NB4 (cell line): ENCODE data around the gene ZAP70.

Experiments
- DNase-seq: peaks from one replicate; pipeline ENCODE4 v3.0.0; 2010; ENCODE audit warnings: low read depth
- H3K4me3 ChIP-seq: one replicate; pipeline ENCODE4 v1.5.1; 2011; ENCODE audit warnings: mild to moderate bottlenecking, low read depth, low read length, moderate library complexity
- MYC ChIP-seq: IDR thresholded peaks from 2 replicates; pipeline ENCODE4 v1.6.1; 2011; ENCODE audit warnings: low read depth, low read length
- POLR2A ChIP-seq: IDR thresholded peaks from 2 replicates; pipeline ENCODE4 v1.6.1; 2011; ENCODE audit warnings: mild to moderate bottlenecking; ENCODE audit not compliant: insufficient read length; ENCODE audit errors: extremely low read depth
- TF ChIP-seq, protein P1 (sequence below): IDR thresholded peaks from 2 replicates; pipeline ENCODE4 v1.6.1; 2011; ENCODE audit warnings: low read depth, low read length
- TF ChIP-seq, protein P2 (sequence below): IDR thresholded peaks from one replicate; pipeline ENCODE4 v1.5.1; 2012; ENCODE audit warnings: low read depth, low read length

Gene ZAP70

DNA sequence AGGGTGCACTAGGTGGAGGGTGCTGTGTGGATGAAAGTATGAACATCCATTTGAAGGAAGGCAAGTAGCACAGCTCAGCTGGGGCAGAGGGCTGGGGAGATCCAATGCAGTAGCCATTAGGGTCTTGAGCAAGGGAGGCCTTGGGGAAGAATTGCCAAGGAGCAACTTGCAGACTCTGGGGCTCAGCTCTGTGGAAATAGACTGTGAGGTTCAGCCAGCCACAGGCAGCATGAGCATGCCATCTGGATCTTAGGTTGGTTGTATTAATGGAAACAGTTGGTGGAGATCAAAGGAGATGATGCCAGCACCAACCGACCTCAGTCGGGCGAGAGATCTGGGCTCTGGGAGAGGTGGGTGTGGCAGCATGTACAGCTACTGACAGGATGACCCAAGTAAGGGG is 5.6 kb downstream of the ZAP70 start:
- peak; percentile 61 for DNase-seq
- TF ChIP-seq, protein P1, sequence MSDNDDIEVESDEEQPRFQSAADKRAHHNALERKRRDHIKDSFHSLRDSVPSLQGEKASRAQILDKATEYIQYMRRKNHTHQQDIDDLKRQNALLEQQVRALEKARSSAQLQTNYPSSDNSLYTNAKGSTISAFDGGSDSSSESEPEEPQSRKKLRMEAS, result no peak
- no peak for TF ChIP-seq POLR2A
- TF ChIP-seq, protein P2, sequence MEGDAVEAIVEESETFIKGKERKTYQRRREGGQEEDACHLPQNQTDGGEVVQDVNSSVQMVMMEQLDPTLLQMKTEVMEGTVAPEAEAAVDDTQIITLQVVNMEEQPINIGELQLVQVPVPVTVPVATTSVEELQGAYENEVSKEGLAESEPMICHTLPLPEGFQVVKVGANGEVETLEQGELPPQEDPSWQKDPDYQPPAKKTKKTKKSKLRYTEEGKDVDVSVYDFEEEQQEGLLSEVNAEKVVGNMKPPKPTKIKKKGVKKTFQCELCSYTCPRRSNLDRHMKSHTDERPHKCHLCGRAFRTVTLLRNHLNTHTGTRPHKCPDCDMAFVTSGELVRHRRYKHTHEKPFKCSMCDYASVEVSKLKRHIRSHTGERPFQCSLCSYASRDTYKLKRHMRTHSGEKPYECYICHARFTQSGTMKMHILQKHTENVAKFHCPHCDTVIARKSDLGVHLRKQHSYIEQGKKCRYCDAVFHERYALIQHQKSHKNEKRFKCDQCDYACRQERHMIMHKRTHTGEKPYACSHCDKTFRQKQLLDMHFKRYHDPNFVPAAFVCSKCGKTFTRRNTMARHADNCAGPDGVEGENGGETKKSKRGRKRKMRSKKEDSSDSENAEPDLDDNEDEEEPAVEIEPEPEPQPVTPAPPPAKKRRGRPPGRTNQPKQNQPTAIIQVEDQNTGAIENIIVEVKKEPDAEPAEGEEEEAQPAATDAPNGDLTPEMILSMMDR, result no peak
- no peak for TF ChIP-seq MYC
- H3K4me3 ChIP-seq, result no peak overlapping the region

DNA sequence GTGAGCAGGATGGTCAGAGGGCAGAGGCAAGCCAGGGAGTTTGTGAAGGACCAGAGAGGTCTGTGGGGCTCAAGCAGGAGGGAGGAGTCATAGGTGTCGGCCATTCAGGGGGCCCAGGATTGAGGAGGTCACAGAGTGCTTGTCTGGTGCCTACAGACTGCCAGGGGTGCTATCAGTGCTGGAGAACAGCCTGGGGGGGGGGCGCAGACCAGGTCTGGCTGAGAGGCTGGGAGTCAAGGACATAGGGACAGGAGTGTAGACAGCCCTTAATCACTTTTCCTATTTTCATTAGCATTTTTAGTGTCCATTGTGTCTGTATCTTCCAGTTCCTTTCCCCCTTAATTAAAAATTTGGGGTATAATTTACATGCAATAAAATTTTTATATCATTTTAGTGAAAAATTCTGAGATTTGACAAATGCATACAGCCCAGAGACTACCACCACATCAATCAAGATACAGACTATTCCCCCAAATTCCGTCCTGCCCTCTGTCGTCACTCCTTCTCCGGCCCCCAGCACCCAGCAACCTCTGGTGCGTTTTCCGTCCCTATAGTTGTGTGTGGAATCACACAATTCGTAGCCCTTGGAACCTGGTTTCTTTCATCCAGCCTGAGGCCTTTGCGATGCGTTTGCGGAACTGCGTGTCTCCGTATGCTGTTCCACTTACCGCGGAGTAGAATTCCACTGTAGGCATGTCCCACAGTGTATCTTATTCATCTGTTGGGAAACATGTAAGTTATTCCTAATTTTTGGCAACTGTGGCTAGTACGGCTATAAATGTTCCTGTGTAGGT is 6.2 kb downstream of the ZAP70 start:
- no peak overlapping the region for H3K4me3 ChIP-seq
- DNase-seq, result no peak
- TF ChIP-seq, protein P1, result no peak
- no peak for TF ChIP-seq MYC
- TF ChIP-seq POLR2A, result no peak
- TF ChIP-seq, protein P2, result no peak

DNA sequence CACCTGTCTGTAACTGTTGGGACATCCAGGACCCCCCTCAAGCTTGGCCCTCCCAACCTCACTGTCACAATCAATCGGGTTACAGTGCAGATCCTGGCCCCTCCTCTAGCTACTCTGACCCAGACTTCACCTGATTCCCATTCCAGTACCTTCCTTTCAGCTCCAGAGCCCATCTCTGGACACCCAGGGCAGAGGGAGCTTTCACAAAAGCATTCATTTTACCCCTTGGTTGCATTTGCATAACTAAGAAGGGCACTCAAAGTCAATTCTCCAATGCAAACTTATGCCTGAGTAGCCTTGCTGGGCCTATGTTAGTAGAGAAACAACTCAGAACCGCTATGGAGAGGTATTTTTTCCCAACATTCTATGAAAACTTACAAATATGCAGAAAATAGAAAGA is 7.4 kb downstream of the ZAP70 start:
- DNase-seq, result no peak
- H3K4me3 ChIP-seq, result no peak overlapping the region
- TF ChIP-seq, protein P2, result no peak
- TF ChIP-seq, protein P1, result no peak
- TF ChIP-seq MYC (no peak), POLR2A (no peak)

DNA sequence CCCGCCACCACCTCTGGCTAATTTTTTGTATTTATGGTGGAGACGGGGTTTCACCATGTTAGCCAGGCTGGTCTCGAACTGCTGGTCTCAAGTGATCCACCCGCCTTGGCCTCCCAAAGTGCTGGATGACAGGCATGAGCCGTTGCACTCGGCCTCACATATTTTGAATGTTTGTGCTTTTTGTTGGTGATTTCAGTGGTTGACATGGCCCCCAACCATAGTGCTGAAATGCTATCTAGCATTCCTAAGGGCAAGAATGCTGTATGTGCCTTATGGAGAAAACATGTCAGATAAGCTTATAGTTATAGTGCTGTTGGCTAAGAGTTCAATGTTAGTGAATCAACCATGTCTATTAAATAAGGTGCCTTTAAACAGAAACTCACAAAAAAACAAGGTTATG is 8.9 kb downstream of the ZAP70 start:
- no peak overlapping the region for H3K4me3 ChIP-seq
- TF ChIP-seq POLR2A (no peak), MYC (no peak)
- TF ChIP-seq, protein P2, result no peak
- TF ChIP-seq, protein P1, result no peak
- DNase-seq, result no peak

DNA sequence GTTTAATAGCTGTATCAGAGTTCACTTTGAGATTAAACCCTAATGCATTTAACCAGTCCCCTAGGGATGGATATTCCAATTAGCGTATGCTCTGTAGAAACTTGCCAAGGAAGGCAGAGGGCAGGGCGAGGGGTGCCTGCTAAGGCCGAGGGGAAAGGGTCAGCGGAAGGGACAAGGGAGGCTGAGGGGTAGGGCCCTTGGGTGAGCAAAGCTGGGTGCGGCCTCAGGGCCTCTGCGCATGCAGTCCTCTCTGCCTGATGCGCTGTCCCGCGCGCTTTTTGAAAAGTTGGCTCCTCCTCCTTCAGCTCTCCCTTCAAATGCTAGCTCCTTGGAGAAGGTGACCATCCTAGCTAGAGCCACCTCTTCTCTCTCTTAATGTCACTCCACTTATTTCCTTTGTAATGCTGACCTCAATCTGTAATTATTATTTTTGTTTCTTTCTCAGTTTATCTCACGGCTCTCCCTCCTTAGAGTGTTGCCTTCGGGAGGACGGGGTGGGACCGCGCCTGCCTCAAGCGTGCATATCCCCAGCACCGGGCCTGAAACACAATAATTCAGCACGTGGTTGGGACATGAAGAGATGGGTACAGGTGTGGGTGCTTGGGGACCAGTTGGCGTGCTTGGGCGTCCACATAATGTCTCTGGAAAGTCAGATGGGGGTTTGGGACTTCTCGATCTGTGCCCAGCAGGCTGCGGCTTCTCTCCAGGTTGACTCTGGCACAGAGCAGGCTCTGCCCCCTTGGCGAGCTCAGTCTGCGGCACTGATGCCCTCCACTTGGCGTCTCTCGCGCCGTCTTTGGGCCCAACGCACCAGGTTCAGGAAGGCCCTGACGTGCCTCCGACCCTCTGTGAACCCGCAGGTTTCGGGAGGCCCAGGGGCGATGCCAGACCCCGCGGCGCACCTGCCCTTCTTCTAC is 10.0 kb downstream of the ZAP70 start:
- DNase-seq, result no peak
- no peak overlapping the region for H3K4me3 ChIP-seq
- TF ChIP-seq, protein P2, result no peak
- TF ChIP-seq MYC (no peak), POLR2A (no peak)
- TF ChIP-seq, protein P1, result no peak
